K562 (cell line): ENCODE measurements around the gene GRK1.

Source experiments
- HDAC6 ChIP-seq: IDR thresholded peaks from 2 replicates; pipeline ENCODE4 v1.6.1; 2012; ENCODE audit warnings: low read depth, mild to moderate bottlenecking, control low read depth, inconsistent platforms, low read length, moderate library complexity
- HEY1 ChIP-seq: fragments of 250-450 bp; sonication (Bioruptor Pico); IDR thresholded peaks from 2 replicates; pipeline ENCODE4 v1.5.0; 2020; ENCODE audit warnings: mild to moderate bottlenecking, moderate library complexity, borderline replicate concordance
- JUNB ChIP-seq: fragments of 450-650 bp; formaldehyde crosslinking; conservative IDR thresholded peaks from 2 replicates; pipeline ENCODE4 v1.4.0; 2020; ENCODE audit warnings: mild to moderate bottlenecking
- MED1 ChIP-seq: sonication (generic); formaldehyde crosslinking; IDR thresholded peaks from 2 replicates; pipeline ENCODE4 v1.8.1; 2023; ENCODE audit warnings: missing genetic modification reagents, borderline replicate concordance
- POLR2A ChIP-seq: fragments of 450-650 bp; conservative IDR thresholded peaks from 2 replicates; pipeline ENCODE4 v1.6.1; 2016
- SP2 ChIP-seq: IDR thresholded peaks from 2 replicates; pipeline ENCODE4 v1.6.1; 2011; ENCODE audit warnings: mild to moderate bottlenecking, low read depth, low read length, moderate library complexity; ENCODE audit not compliant: poor library complexity, severe bottlenecking; ENCODE audit errors: extremely low read depth
- ZFPM2 ChIP-seq: fragments of 250-450 bp; sonication (Bioruptor Pico); IDR thresholded peaks from 2 replicates; pipeline ENCODE4 v1.5.1; 2022; ENCODE audit warnings: mild to moderate bottlenecking
- TF ChIP-seq, protein P1 (sequence below), 3 experiments: IDR thresholded peaks in 2 of 3; conservative IDR thresholded peaks in 1 of 3; 2 replicates each; pipeline ENCODE4 v1.5.1; 2011 to 2012; ENCODE audit warnings: low read length in 3 of 3, mild to moderate bottlenecking in 3 of 3, control low read depth in 2 of 3, improper control_type of control experiment in 1 of 3, inconsistent platforms in 1 of 3, low read depth in 1 of 3, mixed read lengths in 1 of 3, moderate library complexity in 1 of 3; ENCODE audit not compliant: insufficient read depth in 2 of 3
- TF ChIP-seq, protein P2 (sequence below): sonication (generic); formaldehyde crosslinking; IDR thresholded peaks from 2 replicates; pipeline ENCODE4 v1.8.0; 2023; ENCODE audit warnings: mild to moderate bottlenecking, missing genetic modification reagents

DNA sequence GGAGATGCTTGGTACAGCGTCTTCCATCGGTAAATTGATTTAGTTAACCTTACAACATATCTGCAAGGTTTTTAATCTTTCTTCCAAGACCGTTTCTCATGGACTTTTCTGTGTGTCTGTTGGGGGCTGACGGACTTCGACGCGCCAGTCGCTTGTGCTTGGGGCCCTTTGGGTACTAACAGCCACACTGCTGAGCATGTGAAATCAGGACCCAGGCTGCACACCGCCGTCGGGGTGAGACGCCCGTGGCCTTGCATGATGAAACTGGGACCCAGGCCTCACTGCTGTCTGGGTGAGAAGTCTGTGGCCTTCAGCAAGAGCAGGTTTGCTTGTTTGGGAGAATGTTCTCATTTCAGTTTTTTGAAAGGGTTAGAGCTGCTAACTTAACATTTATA is 18.8 kb upstream of the GRK1 start:
- TF ChIP-seq, protein P1, sequence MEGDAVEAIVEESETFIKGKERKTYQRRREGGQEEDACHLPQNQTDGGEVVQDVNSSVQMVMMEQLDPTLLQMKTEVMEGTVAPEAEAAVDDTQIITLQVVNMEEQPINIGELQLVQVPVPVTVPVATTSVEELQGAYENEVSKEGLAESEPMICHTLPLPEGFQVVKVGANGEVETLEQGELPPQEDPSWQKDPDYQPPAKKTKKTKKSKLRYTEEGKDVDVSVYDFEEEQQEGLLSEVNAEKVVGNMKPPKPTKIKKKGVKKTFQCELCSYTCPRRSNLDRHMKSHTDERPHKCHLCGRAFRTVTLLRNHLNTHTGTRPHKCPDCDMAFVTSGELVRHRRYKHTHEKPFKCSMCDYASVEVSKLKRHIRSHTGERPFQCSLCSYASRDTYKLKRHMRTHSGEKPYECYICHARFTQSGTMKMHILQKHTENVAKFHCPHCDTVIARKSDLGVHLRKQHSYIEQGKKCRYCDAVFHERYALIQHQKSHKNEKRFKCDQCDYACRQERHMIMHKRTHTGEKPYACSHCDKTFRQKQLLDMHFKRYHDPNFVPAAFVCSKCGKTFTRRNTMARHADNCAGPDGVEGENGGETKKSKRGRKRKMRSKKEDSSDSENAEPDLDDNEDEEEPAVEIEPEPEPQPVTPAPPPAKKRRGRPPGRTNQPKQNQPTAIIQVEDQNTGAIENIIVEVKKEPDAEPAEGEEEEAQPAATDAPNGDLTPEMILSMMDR (IDR thresholded peaks at IDR 0.05 in 2 of 3, conservative IDR thresholded peaks at IDR 0.05 in 1 of 3; ENCODE audit: insufficient read depth in 2 of 3, low read depth in 1 of 3, low read length in 3 of 3): no peak
- no peak for TF ChIP-seq POLR2A
- TF ChIP-seq, protein P2, sequence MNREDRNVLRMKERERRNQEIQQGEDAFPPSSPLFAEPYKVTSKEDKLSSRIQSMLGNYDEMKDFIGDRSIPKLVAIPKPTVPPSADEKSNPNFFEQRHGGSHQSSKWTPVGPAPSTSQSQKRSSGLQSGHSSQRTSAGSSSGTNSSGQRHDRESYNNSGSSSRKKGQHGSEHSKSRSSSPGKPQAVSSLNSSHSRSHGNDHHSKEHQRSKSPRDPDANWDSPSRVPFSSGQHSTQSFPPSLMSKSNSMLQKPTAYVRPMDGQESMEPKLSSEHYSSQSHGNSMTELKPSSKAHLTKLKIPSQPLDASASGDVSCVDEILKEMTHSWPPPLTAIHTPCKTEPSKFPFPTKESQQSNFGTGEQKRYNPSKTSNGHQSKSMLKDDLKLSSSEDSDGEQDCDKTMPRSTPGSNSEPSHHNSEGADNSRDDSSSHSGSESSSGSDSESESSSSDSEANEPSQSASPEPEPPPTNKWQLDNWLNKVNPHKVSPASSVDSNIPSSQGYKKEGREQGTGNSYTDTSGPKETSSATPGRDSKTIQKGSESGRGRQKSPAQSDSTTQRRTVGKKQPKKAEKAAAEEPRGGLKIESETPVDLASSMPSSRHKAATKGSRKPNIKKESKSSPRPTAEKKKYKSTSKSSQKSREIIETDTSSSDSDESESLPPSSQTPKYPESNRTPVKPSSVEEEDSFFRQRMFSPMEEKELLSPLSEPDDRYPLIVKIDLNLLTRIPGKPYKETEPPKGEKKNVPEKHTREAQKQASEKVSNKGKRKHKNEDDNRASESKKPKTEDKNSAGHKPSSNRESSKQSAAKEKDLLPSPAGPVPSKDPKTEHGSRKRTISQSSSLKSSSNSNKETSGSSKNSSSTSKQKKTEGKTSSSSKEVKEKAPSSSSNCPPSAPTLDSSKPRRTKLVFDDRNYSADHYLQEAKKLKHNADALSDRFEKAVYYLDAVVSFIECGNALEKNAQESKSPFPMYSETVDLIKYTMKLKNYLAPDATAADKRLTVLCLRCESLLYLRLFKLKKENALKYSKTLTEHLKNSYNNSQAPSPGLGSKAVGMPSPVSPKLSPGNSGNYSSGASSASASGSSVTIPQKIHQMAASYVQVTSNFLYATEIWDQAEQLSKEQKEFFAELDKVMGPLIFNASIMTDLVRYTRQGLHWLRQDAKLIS (CRISPR knock-in tag): no peak
- TF ChIP-seq MED1 (CRISPR knock-in tag): no peak
- TF ChIP-seq ZFPM2 (CRISPR knock-in tag): no peak
- no peak for TF ChIP-seq JUNB (CRISPR knock-in tag)
- TF ChIP-seq HDAC6: no peak
- no peak for TF ChIP-seq SP2
- no peak for TF ChIP-seq HEY1 (CRISPR knock-in tag)
